H9 (cell line): ENCODE measurements around the gene ZNF700. TPM values are rescaled to one million over a fixed set of nuclear protein-coding genes. Genes with fewer than 3 reads are reported as not detected.

Source experiments
- DNase-seq: peaks from one replicate; pipeline ENCODE4 v3.0.0-alpha.2; 2017
- H2AFZ ChIP-seq: one replicate; pipeline ENCODE4 v1.6.1; 2013; ENCODE audit warnings: mild to moderate bottlenecking, low read length, control low read depth, moderate library complexity
- H2AK5ac ChIP-seq: 2 replicates; pipeline ENCODE4 v1.6.1; 2013; ENCODE audit warnings: low read length, control low read depth, mixed read lengths; ENCODE audit not compliant: insufficient read length
- H2BK120ac ChIP-seq: one replicate; pipeline ENCODE4 v1.6.1; 2013; ENCODE audit warnings: low read depth, mild to moderate bottlenecking, low read length, control low read depth, inconsistent platforms; ENCODE audit not compliant: poor library complexity, severe bottlenecking
- H2BK12ac ChIP-seq: 2 replicates; pipeline ENCODE4 v1.6.1; 2013; ENCODE audit warnings: low read length, control low read depth, mixed read lengths, low read depth; ENCODE audit not compliant: insufficient read length
- H2BK15ac ChIP-seq: 2 replicates; pipeline ENCODE4 v1.6.1; 2013; ENCODE audit warnings: low read depth, low read length, control low read depth
- H2BK20ac ChIP-seq: one replicate; pipeline ENCODE4 v1.6.1; 2013; ENCODE audit warnings: low read depth, mild to moderate bottlenecking, low read length, control low read depth, inconsistent platforms; ENCODE audit not compliant: poor library complexity, severe bottlenecking
- H2BK5ac ChIP-seq: 2 replicates; pipeline ENCODE4 v1.6.1; 2013; ENCODE audit warnings: low read length, control low read depth, mixed read lengths; ENCODE audit not compliant: insufficient read length
- H3K14ac ChIP-seq: 2 replicates; pipeline ENCODE4 v1.6.1; 2013; ENCODE audit warnings: low read length, control low read depth; ENCODE audit not compliant: insufficient read depth
- H3K18ac ChIP-seq: 2 replicates; pipeline ENCODE4 v1.6.1; 2013; ENCODE audit warnings: low read depth, mild to moderate bottlenecking, mixed read lengths, low read length, control low read depth; ENCODE audit not compliant: insufficient read length
- H3K23ac ChIP-seq: 2 replicates; pipeline ENCODE4 v1.6.1; 2013; ENCODE audit warnings: low read length, control low read depth, mixed read lengths, low read depth; ENCODE audit not compliant: insufficient read length
- H3K23me2 ChIP-seq: 2 replicates; pipeline ENCODE4 v1.6.1; 2013; ENCODE audit warnings: low read depth, mild to moderate bottlenecking, mixed read lengths, low read length, control low read depth; ENCODE audit not compliant: insufficient read length, poor library complexity, severe bottlenecking
- H3K27ac ChIP-seq: 2 replicates; pipeline ENCODE4 v1.5.1; 2013; ENCODE audit warnings: low read length, control low read depth, mixed read lengths, low read depth; ENCODE audit not compliant: insufficient read length
- H3K27me3 ChIP-seq: 2 replicates; pipeline ENCODE4 v1.6.1; 2013; ENCODE audit warnings: low read length, control low read depth, inconsistent platforms; ENCODE audit not compliant: insufficient read depth
- H3K4ac ChIP-seq: 2 replicates; pipeline ENCODE4 v1.6.1; 2013; ENCODE audit warnings: low read depth, mild to moderate bottlenecking, control low read depth, inconsistent platforms, low read length, moderate library complexity
- H3K4me1 ChIP-seq: 2 replicates; pipeline ENCODE4 v1.6.1; 2013; ENCODE audit warnings: low read length, control low read depth, inconsistent platforms; ENCODE audit not compliant: insufficient read depth
- H3K4me2 ChIP-seq: 2 replicates; pipeline ENCODE4 v1.6.1; 2013; ENCODE audit warnings: low read length, control low read depth, mixed read lengths; ENCODE audit not compliant: insufficient read length, insufficient read depth
- H3K56ac ChIP-seq: 2 replicates; pipeline ENCODE4 v1.6.1; 2013; ENCODE audit warnings: low read depth, mild to moderate bottlenecking, mixed read lengths, low read length, control low read depth; ENCODE audit not compliant: insufficient read length
- H3K79me1 ChIP-seq: 2 replicates; pipeline ENCODE4 v1.6.1; 2013; ENCODE audit warnings: low read depth, mild to moderate bottlenecking, moderate library complexity, low read length, control low read depth, inconsistent platforms; ENCODE audit not compliant: insufficient read depth, poor library complexity, severe bottlenecking
- H3K79me2 ChIP-seq: 2 replicates; pipeline ENCODE4 v1.6.1; 2013; ENCODE audit warnings: low read length, control low read depth, inconsistent platforms; ENCODE audit not compliant: insufficient read depth
- H3K9ac ChIP-seq: 2 replicates; pipeline ENCODE4 v1.6.1; 2013; ENCODE audit warnings: low read length, control low read depth, mixed read lengths; ENCODE audit not compliant: insufficient read length; ENCODE audit errors: extremely low read depth
- H3K9me3 ChIP-seq: one replicate; pipeline ENCODE4 v1.6.1; 2013; ENCODE audit warnings: low read depth, low read length, inconsistent platforms; ENCODE audit not compliant: control insufficient read depth
- H3T11ph ChIP-seq: one replicate; pipeline ENCODE4 v1.6.1; 2013; ENCODE audit warnings: mild to moderate bottlenecking, low read length, control low read depth, inconsistent platforms
- H4K20me1 ChIP-seq: one replicate; pipeline ENCODE4 v1.6.1; 2013; ENCODE audit not compliant: control insufficient read depth, insufficient read length, insufficient read depth
- H4K5ac ChIP-seq: 2 replicates; pipeline ENCODE4 v1.6.1; 2013; ENCODE audit warnings: low read depth, mild to moderate bottlenecking, mixed read lengths, low read length, control low read depth; ENCODE audit not compliant: insufficient read length
- H4K8ac ChIP-seq: replicated peaks from 2 replicates; pipeline ENCODE4 v1.6.1; 2013; ENCODE audit warnings: low read length, control low read depth, mixed read lengths, low read depth; ENCODE audit not compliant: insufficient read length
- H4K91ac ChIP-seq: 2 replicates; pipeline ENCODE4 v1.6.1; 2013; ENCODE audit warnings: low read depth, mild to moderate bottlenecking, moderate library complexity, mixed read lengths, low read length, control low read depth; ENCODE audit not compliant: insufficient read length
- H3K27ac Mint-ChIP-seq, 3 experiments: 2 replicates in 2 of 3; 3 replicates in 1 of 3; pipeline ENCODE4 v1.8.0; 2020 to 2021; ENCODE audit warnings: mixed read lengths in 3 of 3, mild to moderate bottlenecking in 1 of 3, moderate library complexity in 1 of 3
- H3K27me3 Mint-ChIP-seq: 2 replicates; pipeline ENCODE4 v1.8.0; 2021; ENCODE audit warnings: low read depth, mild to moderate bottlenecking, moderate library complexity, mixed read lengths
- H3K36me3 Mint-ChIP-seq, 3 experiments: 2 replicates in 2 of 3; 3 replicates in 1 of 3; pipeline ENCODE4 v1.8.0; 2020 to 2021; ENCODE audit warnings: low read depth in 3 of 3, mixed read lengths in 3 of 3; ENCODE audit not compliant: insufficient read depth in 1 of 3
- H3K4me1 Mint-ChIP-seq, 2 experiments: 2 replicates each; pipeline ENCODE4 v1.8.0; 2020; ENCODE audit warnings: mixed read lengths in 2 of 2
- H3K4me3 Mint-ChIP-seq, 2 experiments: 2 replicates in 1 of 2; 3 replicates in 1 of 2; pipeline ENCODE4 v1.8.0; 2020 to 2021; ENCODE audit warnings: mild to moderate bottlenecking in 2 of 2, mixed read lengths in 2 of 2, moderate library complexity in 1 of 2
- H3K9me3 Mint-ChIP-seq, 2 experiments: 2 replicates in 1 of 2; 3 replicates in 1 of 2; pipeline ENCODE4 v1.8.0; 2020; ENCODE audit warnings: mild to moderate bottlenecking in 2 of 2, mixed read lengths in 2 of 2, moderate library complexity in 1 of 2
- CTCF ChIP-seq: fragments of 200-600 bp; sonication (generic); conservative IDR thresholded peaks from 3 replicates; pipeline ENCODE4 v1.8.0; 2021; ENCODE audit warnings: antibody characterized with exemption, mild to moderate bottlenecking
- WGBS: extraction: QIAGEN DNeasy Blood & Tissue Kit; methylation state at CpG from one replicate; pipeline ENCODE4 v1.1.7; 2013; ENCODE audit warnings: missing lambda C conversion rate, low lambda C conversion rate, mixed read lengths; ENCODE audit not compliant: insufficient read length; ENCODE audit errors: extremely low coverage; 5-methylcytosine and 5-hydroxymethylcytosine counted together
- total RNA-seq: library from RNA; stranded (reverse); gene quantifications from 2 replicates; pipeline ENCODE4 v1.2.1, GENCODE V29; 2021

The ZNF700 gene
- total RNA-seq, 1 experiment from 2014 or later, result 9.9 TPM

GRCh38 chr19:11964496-11964857 lies 39.6 kb downstream of the ZNF700 start:
- Histone ChIP-seq H2BK20ac (no peak overlapping the region), H3K9me3 (no peaks in the 10 kb centered on the region), H3K4me2 (peak overlapping the region; percentile 65), H2BK15ac (no peak overlapping the region), H3K14ac (no peak overlapping the region), H4K5ac (no peak overlapping the region), H3K18ac (no peak overlapping the region), H3K56ac (no peak overlapping the region), H3K27ac (no peak overlapping the region), H4K8ac (no peak overlapping the region), H3K27me3 (no peaks in the 10 kb centered on the region; the same call in 1 of the 2 replicates), H3K23me2 (peaks cover 5% of the 10 kb centered on the region), H4K20me1 (no peaks in the 10 kb centered on the region), H3K79me2 (no peaks in the 10 kb centered on the region), H2BK120ac (no peak overlapping the region), H2AFZ (no peak overlapping the region), H3K79me1 (no peaks in the 10 kb centered on the region), H4K91ac (no peak overlapping the region), H3K4me1 (no peaks in the 10 kb centered on the region), H2BK12ac (no peak overlapping the region), H3K4ac (no peak overlapping the region), H2BK5ac (no peak overlapping the region), H3T11ph (no peak overlapping the region), H3K23ac (no peak overlapping the region), H3K9ac (no peak overlapping the region), H2AK5ac (no peak overlapping the region)
- no peak for TF ChIP-seq CTCF
- Mint-ChIP-seq H3K27ac (peak overlapping the region; percentile 24 to 90 (median 46); a peak in 4 of 7 replicates), H3K9me3 (peaks cover 10 to 29% of the 10 kb centered on the region in 2 experiments), H3K4me3 (peak overlapping the region; percentile 75 to 86), H3K27me3 (peaks cover 24% of the 10 kb centered on the region), H3K36me3 (peaks cover 0 to 7% (median 6%) of the 10 kb centered on the region in 3 experiments; a peak in 4 of 7 replicates), H3K4me1 (peaks cover 17 to 20% of the 10 kb centered on the region in 2 experiments)
- WGBS, result no CpG with 5 or more reads among the region's 8 CpGs
- no peak for DNase-seq
